ENCODE data around the gene ATN1. TPM values are rescaled to one million over a fixed set of nuclear protein-coding genes. Genes with fewer than 3 reads are reported as not detected.

Gene ATN1
- total and polyA plus RNA-seq, 2 of the 4 experiments (the other 2 are of a cell fraction) = 3.4 to 58.7 TPM

GRCh38 chr12:6977653-6978052, 49.9 kb downstream of the ATN1 start:
- intact Hi-C loops (cut with micrococcal nuclease) (no loop called here), dilution Hi-C loops (cut with HindIII; ENCODE audit: low sequenced_read_pairs, unreplicated experiment) (no loop called here), in situ Hi-C loops (cut with MboI; ENCODE audit: low sequenced_read_pairs) (no loop called here)
- Histone ChIP-seq H3K9me1 (ENCODE audit: insufficient read depth, low read length) (peaks cover 3% of the 10 kb centered on the region; the same call in 1 of the 2 replicates), H3K36me3 (ENCODE audit: control insufficient read depth, insufficient read depth, low read length) (peaks cover 66% of the 10 kb centered on the region), H2BK20ac (ENCODE audit: low read depth, low read length) (no peak overlapping the region), H4K5ac (ENCODE audit: low read depth, low read length) (no peak overlapping the region), H2BK120ac (ENCODE audit: low read depth, low read length) (no peak overlapping the region), H3K9me3 (ENCODE audit: control insufficient read depth, insufficient read depth, low read length) (no peaks in the 10 kb centered on the region), H3K4me2 (ENCODE audit: low read depth, low read length) (no peak overlapping the region), H3K4me1 (ENCODE audit: control insufficient read depth, insufficient read depth, low read length) (no peaks in the 10 kb centered on the region), H3K27me3 (ENCODE audit: control insufficient read depth, insufficient read depth, low read length) (no peaks in the 10 kb centered on the region), H2BK5ac (ENCODE audit: low read depth, low read length, poor library complexity, severe bottlenecking) (no peak overlapping the region), H4K91ac (ENCODE audit: insufficient read depth, low read depth, low read length) (no peak overlapping the region), H3K4me3 (ENCODE audit: insufficient read depth, low read depth, low read length) (no peak overlapping the region), H4K8ac (ENCODE audit: low read depth in 2 of 2, low read length in 2 of 2) (no peak overlapping the region), H4K20me1 (ENCODE audit: insufficient read depth, low read length) (no peaks in the 10 kb centered on the region), H2AK9ac (replicated peaks; ENCODE audit: low read depth, low read length, poor library complexity) (no peak overlapping the region), H3K14ac (replicated peaks; ENCODE audit: low read depth, low read length) (no peak overlapping the region), H2BK15ac (ENCODE audit: low read depth, low read length) (no peak overlapping the region), H3K56ac (ENCODE audit: extremely low read depth, insufficient read depth, low read length) (no peak overlapping the region), H2AK5ac (ENCODE audit: low read depth, low read length) (no peak overlapping the region), H3K18ac (ENCODE audit: low read depth, low read length) (no peak overlapping the region), H3K79me1 (ENCODE audit: low read depth in 1 of 2, low read length in 2 of 2) (peaks cover 10 to 26% of the 10 kb centered on the region in 2 experiments), H2AFZ (replicated peaks; ENCODE audit: low read length, poor library complexity) (no peak overlapping the region), H3K4ac (ENCODE audit: low read depth, low read length) (no peak overlapping the region), H3K9ac (ENCODE audit: low read depth, low read length) (no peak overlapping the region), H3K27ac (ENCODE audit: insufficient read depth, low read length) (no peak overlapping the region), H3K23ac (ENCODE audit: low read depth, low read length) (no peak overlapping the region)
- DNase-seq = no peak
- CTCF ChIA-PET = no interaction called here
- POLR2A ChIA-PET (ENCODE audit: unreplicated experiment) = no interaction called here
- TF ChIP-seq CEBPB (IDR thresholded peaks at IDR 0.05; ENCODE audit: low read depth, low read length) = no peak
- TF ChIP-seq RCOR1 (IDR thresholded peaks at IDR 0.05; ENCODE audit: insufficient replicate concordance, low read length) = no peak
- BruUV-seq (replicated peaks) = no TSS peak
- no CpG with 5 or more reads among the region's 10 CpGs for WGBS, 2 experiments (ENCODE audit: extremely low coverage in 2 of 2, insufficient read length in 1 of 2)
- ATAC-seq (ENCODE audit: low read depth) = no peak

Data from IMR-90 (cell line).